GM12878 (cell line): ENCODE measurements around the gene STAT4. TPM values are rescaled to one million over a fixed set of nuclear protein-coding genes. Genes with fewer than 3 reads are reported as not detected.

Experiments
- BACH1 ChIP-seq: fragments of 450-650 bp; IDR thresholded peaks from 2 replicates; pipeline ENCODE4 v1.6.1; 2017; ENCODE audit warnings: mild to moderate bottlenecking, borderline replicate concordance
- CEBPZ ChIP-seq: fragments of 150-350 bp; IDR thresholded peaks from 2 replicates; pipeline ENCODE4 v1.6.1; 2016; ENCODE audit warnings: low read depth, low read length
- DPF2 ChIP-seq: fragments of 450-650 bp; IDR thresholded peaks from 2 replicates; pipeline ENCODE4 v1.6.1; 2017; ENCODE audit warnings: mild to moderate bottlenecking
- FOXM1 ChIP-seq: IDR thresholded peaks from 2 replicates; pipeline ENCODE4 v1.6.1; 2012; ENCODE audit warnings: low read depth, mild to moderate bottlenecking, inconsistent platforms, low read length, moderate library complexity
- KDM1A ChIP-seq: fragments of 200-600 bp; sonication (generic); IDR thresholded peaks from 2 replicates; pipeline ENCODE4 v1.6.1; 2016; ENCODE audit warnings: borderline replicate concordance
- MXI1 ChIP-seq: fragments of 150-350 bp; IDR thresholded peaks from 2 replicates; pipeline ENCODE4 v1.6.1; 2011; ENCODE audit warnings: low read depth, mild to moderate bottlenecking, inconsistent platforms, low read length, improper control_type of control experiment
- NFXL1 ChIP-seq: fragments of 450-650 bp; IDR thresholded peaks from 2 replicates; pipeline ENCODE4 v1.6.1; 2017; ENCODE audit warnings: antibody characterized with exemption, mild to moderate bottlenecking, borderline replicate concordance
- PAX8 ChIP-seq: fragments of 450-650 bp; IDR thresholded peaks from 2 replicates; pipeline ENCODE4 v1.6.1; 2017; ENCODE audit warnings: mild to moderate bottlenecking, moderate library complexity
- PKNOX1 ChIP-seq: fragments of 450-650 bp; IDR thresholded peaks from 2 replicates; pipeline ENCODE4 v1.6.1; 2016; ENCODE audit warnings: mild to moderate bottlenecking
- SP1 ChIP-seq: IDR thresholded peaks from one replicate; pipeline ENCODE4 v1.6.1; 2011; ENCODE audit warnings: low read depth, low read length
- TARDBP ChIP-seq: IDR thresholded peaks from 2 replicates; pipeline ENCODE4 v1.6.1; 2016; ENCODE audit warnings: borderline replicate concordance
- TCF7 ChIP-seq: IDR thresholded peaks from 2 replicates; pipeline ENCODE4 v1.6.1; 2014; ENCODE audit warnings: antibody characterized with exemption, borderline replicate concordance
- YBX1 ChIP-seq: fragments of 450-650 bp; IDR thresholded peaks from 2 replicates; pipeline ENCODE4 v1.6.1; 2016; ENCODE audit warnings: antibody characterized with exemption
- ZBED1 ChIP-seq: IDR thresholded peaks from 2 replicates; pipeline ENCODE4 v1.6.1; 2016; ENCODE audit warnings: borderline replicate concordance
- ZNF622 ChIP-seq: fragments of 450-650 bp; IDR thresholded peaks from 2 replicates; pipeline ENCODE4 v1.6.1; 2017; ENCODE audit warnings: mild to moderate bottlenecking, inconsistent platforms
- ZNF687 ChIP-seq: fragments of 450-650 bp; IDR thresholded peaks from 2 replicates; pipeline ENCODE4 v1.6.1; 2017; ENCODE audit warnings: mild to moderate bottlenecking, moderate library complexity
- polyA plus RNA-seq, 11 experiments: library from polyadenylated mRNA; depleted of rRNA in 4 of 11; unstranded in 6 of 11; stranded (reverse) in 5 of 11; fragments of >200 nt; fragmentation: Nextera tagmentation in 4 of 11; fragmentation: Illumina TruSeq in 1 of 11; extraction: Ambion mirVana in 4 of 11; extraction: Trizol in 1 of 11; gene quantifications; 1 replicate in 1 of 11; 2 replicates in 10 of 11; pipeline versions ENCODE4 v1.2.1 to v1.2.3, GENCODE V29; 2011 to 2016; ENCODE audit warnings: inconsistent platforms in 2 of 11, missing spikeins in 2 of 11, low read depth in 1 of 11
- total RNA-seq, 4 experiments: library from RNA; depleted of rRNA in 3 of 4; stranded (reverse); fragments of >200 nt in 3 of 4; fragmentation: Illumina TruSeq in 1 of 4; extraction: Trizol in 1 of 4; gene quantifications; 2 replicates each; pipeline versions ENCODE4 v1.2.1 to v1.2.3, GENCODE V29; 2013 to 2021
- TF ChIP-seq, protein P1 (sequence below): IDR thresholded peaks from 2 replicates; pipeline ENCODE4 v1.6.1; 2011; ENCODE audit warnings: mild to moderate bottlenecking, low read depth, low read length, moderate library complexity; ENCODE audit not compliant: insufficient replicate concordance
- TF ChIP-seq, protein P2 (sequence below): IDR thresholded peaks from 2 replicates; pipeline ENCODE4 v1.6.1; 2011; ENCODE audit warnings: low read depth, low read length, improper control_type of control experiment, borderline replicate concordance

Gene STAT4
- total and polyA plus RNA-seq, 10 of the 15 experiments (the other 5 are each of a cell fraction or from before 2014, with no cell fraction given), result 3.1 to 9.3 (median 7.1) TPM

GRCh38 chr2:191020221-191020741 lies 130.5 kb downstream of the STAT4 start (continued):
- TF ChIP-seq, protein P1, sequence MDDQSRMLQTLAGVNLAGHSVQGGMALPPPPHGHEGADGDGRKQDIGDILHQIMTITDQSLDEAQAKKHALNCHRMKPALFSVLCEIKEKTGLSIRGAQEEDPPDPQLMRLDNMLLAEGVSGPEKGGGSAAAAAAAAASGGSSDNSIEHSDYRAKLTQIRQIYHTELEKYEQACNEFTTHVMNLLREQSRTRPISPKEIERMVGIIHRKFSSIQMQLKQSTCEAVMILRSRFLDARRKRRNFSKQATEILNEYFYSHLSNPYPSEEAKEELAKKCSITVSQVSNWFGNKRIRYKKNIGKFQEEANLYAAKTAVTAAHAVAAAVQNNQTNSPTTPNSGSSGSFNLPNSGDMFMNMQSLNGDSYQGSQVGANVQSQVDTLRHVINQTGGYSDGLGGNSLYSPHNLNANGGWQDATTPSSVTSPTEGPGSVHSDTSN, result peak; percentile 92
- TF ChIP-seq ZNF622 (no peak), BACH1 (peak; percentile 75), ZBED1 (peak; percentile 93; the same call in 1 of the 2 replicates), YBX1 (no peak), PKNOX1 (peak; percentile 20; the same call in 1 of the 2 replicates), CEBPZ (no peak), NFXL1 (no peak), SP1 (peak; percentile 88), TCF7 (peak; percentile 71; the same call in 1 of the 2 replicates), KDM1A (no peak), FOXM1 (peak; percentile 99), MXI1 (peak; percentile 99), TARDBP (peak; percentile 94), PAX8 (no peak), ZNF687 (peak; percentile 90), DPF2 (peak; percentile 95)
- TF ChIP-seq, protein P2, sequence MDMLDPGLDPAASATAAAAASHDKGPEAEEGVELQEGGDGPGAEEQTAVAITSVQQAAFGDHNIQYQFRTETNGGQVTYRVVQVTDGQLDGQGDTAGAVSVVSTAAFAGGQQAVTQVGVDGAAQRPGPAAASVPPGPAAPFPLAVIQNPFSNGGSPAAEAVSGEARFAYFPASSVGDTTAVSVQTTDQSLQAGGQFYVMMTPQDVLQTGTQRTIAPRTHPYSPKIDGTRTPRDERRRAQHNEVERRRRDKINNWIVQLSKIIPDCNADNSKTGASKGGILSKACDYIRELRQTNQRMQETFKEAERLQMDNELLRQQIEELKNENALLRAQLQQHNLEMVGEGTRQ, result peak; percentile 91
